Osteoblast (primary cell): ENCODE measurements around the gene GABRB3. TPM values are rescaled to one million over a fixed set of nuclear protein-coding genes. Genes with fewer than 3 reads are reported as not detected.

Experiments
- DNase-seq: peaks from one replicate; pipeline ENCODE4 v3.0.0; 2011; ENCODE audit warnings: low spot score, mixed read lengths; ENCODE audit not compliant: insufficient read length; ENCODE audit errors: missing footprints
- H2AFZ ChIP-seq: 2 replicates; pipeline ENCODE4 v1.6.0; 2011; ENCODE audit warnings: mild to moderate bottlenecking, low read length
- H3K27ac ChIP-seq: 2 replicates; pipeline ENCODE4 v1.5.1; 2011; ENCODE audit warnings: mild to moderate bottlenecking, low read depth, low read length, moderate library complexity
- H3K27me3 ChIP-seq: 2 replicates; pipeline ENCODE4 v1.6.0; 2012; ENCODE audit warnings: mild to moderate bottlenecking, control low read depth, inconsistent platforms, low read length, moderate library complexity; ENCODE audit not compliant: insufficient read depth
- H3K36me3 ChIP-seq: 2 replicates; pipeline ENCODE4 v1.5.1; 2011; ENCODE audit warnings: mild to moderate bottlenecking, low read length, control low read depth, moderate library complexity; ENCODE audit not compliant: insufficient read depth
- H3K4me1 ChIP-seq: 2 replicates; pipeline ENCODE4 v1.5.1; 2011; ENCODE audit warnings: mild to moderate bottlenecking, low read length, control low read depth, moderate library complexity; ENCODE audit not compliant: insufficient read depth
- H3K4me2 ChIP-seq: 2 replicates; pipeline ENCODE4 v1.6.0; 2011; ENCODE audit warnings: mild to moderate bottlenecking, low read length; ENCODE audit not compliant: insufficient read depth
- H3K4me3 ChIP-seq: fragments of 200-600 bp; sonication (generic); 3 replicates; pipeline ENCODE4 v1.5.1; 2012; ENCODE audit warnings: mild to moderate bottlenecking, low read length, inconsistent platforms; ENCODE audit not compliant: insufficient read depth
- H3K79me2 ChIP-seq: 2 replicates; pipeline ENCODE4 v1.6.0; 2012; ENCODE audit warnings: mild to moderate bottlenecking, low read length, control low read depth, inconsistent platforms; ENCODE audit not compliant: insufficient read depth
- H3K9me3 ChIP-seq: 2 replicates; pipeline ENCODE4 v1.5.1; 2011; ENCODE audit warnings: low read depth, low read length, control low read depth
- H4K20me1 ChIP-seq: 2 replicates; pipeline ENCODE4 v1.6.0; 2012; ENCODE audit warnings: mild to moderate bottlenecking, low read length, control low read depth; ENCODE audit not compliant: insufficient read depth
- CTCF ChIP-seq: IDR thresholded peaks from 2 replicates; pipeline ENCODE4 v1.5.1; 2011; ENCODE audit warnings: mild to moderate bottlenecking, low read depth, low read length, moderate library complexity; ENCODE audit errors: extremely low read depth
- total RNA-seq: library from RNA; depleted of rRNA; stranded (reverse); fragments of >200 nt; gene quantifications from 2 replicates; pipeline ENCODE4 v1.2.3, GENCODE V29; 2012

The GABRB3 gene
- total RNA-seq, 1 donor: under 0.01 TPM

- no peak for DNase-seq
- Histone ChIP-seq H3K27me3 (no peaks in the 10 kb centered on the region), H3K4me1 (no peaks in the 10 kb centered on the region), H3K4me3 (no peak overlapping the region), H3K9me3 (peaks cover 3% of the 10 kb centered on the region), H3K36me3 (no peaks in the 10 kb centered on the region), H3K27ac (no peak overlapping the region), H4K20me1 (no peaks in the 10 kb centered on the region), H2AFZ (no peak overlapping the region), H3K4me2 (no peak overlapping the region), H3K79me2 (no peaks in the 10 kb centered on the region)
- no peak for TF ChIP-seq CTCF
Measured at GRCh38 chr15:26504009-26504408, 268.9 kb downstream of the GABRB3 start.

Other genes with a start within 250 kb of the GABRB3 start
- not detected in 2 replicates for gene GABRA5, start 94.0 kb upstream of the GABRB3 start, total RNA-seq
- gene GABRG3, start 198.1 kb upstream of the GABRB3 start, total RNA-seq: not detected in 2 replicates